ENCODE data around the gene RGS3. TPM values are rescaled to one million over a fixed set of nuclear protein-coding genes. Genes with fewer than 3 reads are reported as not detected.
"Not testable (repeated sequence)": the region's sequence is repeated elsewhere in the genome, so short reads cannot be mapped to it uniquely, and the experiment has no call there.

Gene RGS3
- polyA plus RNA-seq, 3 donors from 2014 or later, result 76.9 to 230 (median 90.7) TPM

GRCh38 chr9:113484258-113484730, 20.8 kb downstream of the RGS3 start:
- peaks cover 0 to 3% (median 3%) of the 10 kb centered on the region in 3 donors for H3K27me3 Mint-ChIP-seq (ENCODE audit: low read depth in 3 of 3)
- peaks cover 13 to 16% of the 10 kb centered on the region in 2 donors for H3K4me1 Mint-ChIP-seq
- DNase-seq, result no peak
- no peak overlapping the region for H3K27ac Mint-ChIP-seq
- H3K9me3 Mint-ChIP-seq, result peaks cover 0 to 2% (median 0%) of the 10 kb centered on the region in 6 donors
- H3K36me3 Mint-ChIP-seq, result no peaks in the 10 kb centered on the region
- no peak overlapping the region for H3K4me3 Mint-ChIP-seq

GRCh38 chr9:113485761-113486115, 22.2 kb downstream of the RGS3 start:
- Mint-ChIP-seq H3K9me3 (no peaks in the 10 kb centered on the region), H3K27ac (no peak overlapping the region), H3K4me3 (no peak overlapping the region), H3K36me3 (no peaks in the 10 kb centered on the region), H3K4me1 (peaks cover 5 to 6% of the 10 kb centered on the region in 2 donors), H3K27me3 (ENCODE audit: low read depth in 3 of 3) (peaks cover 0 to 4% (median 3%) of the 10 kb centered on the region in 3 donors)
- DNase-seq, result no peak

GRCh38 chr9:113486327-113486726, 22.8 kb downstream of the RGS3 start:
- Mint-ChIP-seq H3K4me1 (no peaks in the 10 kb centered on the region), H3K27ac (no peak overlapping the region), H3K9me3 (no peaks in the 10 kb centered on the region), H3K4me3 (no peak overlapping the region), H3K36me3 (no peaks in the 10 kb centered on the region), H3K27me3 (ENCODE audit: low read depth in 3 of 3) (peaks cover 0 to 4% (median 3%) of the 10 kb centered on the region in 3 donors)
- no peak for DNase-seq

- H3K36me3 Mint-ChIP-seq, result no peaks in the 10 kb centered on the region
- peak overlapping the region in 1 of 6 donors; percentile 69 for H3K27ac Mint-ChIP-seq
- H3K4me1 Mint-ChIP-seq, result peaks cover 0 to 5% of the 10 kb centered on the region in 2 donors
- peaks cover 0 to 4% (median 4%) of the 10 kb centered on the region in 3 donors for H3K27me3 Mint-ChIP-seq (ENCODE audit: low read depth in 3 of 3)
- no peak for DNase-seq
- H3K9me3 Mint-ChIP-seq, result no peaks in the 10 kb centered on the region
- no peak overlapping the region for H3K4me3 Mint-ChIP-seq
Measured at GRCh38 chr9:113488071-113488470, 24.5 kb downstream of the RGS3 start.

- peaks cover 0 to 6% of the 10 kb centered on the region in 2 donors for H3K4me1 Mint-ChIP-seq
- no peak overlapping the region for H3K27ac Mint-ChIP-seq
- no peak for DNase-seq
- peaks cover 0 to 4% (median 4%) of the 10 kb centered on the region in 3 donors for H3K27me3 Mint-ChIP-seq (ENCODE audit: low read depth in 3 of 3)
- no peaks in the 10 kb centered on the region for H3K36me3 Mint-ChIP-seq
- H3K4me3 Mint-ChIP-seq, result no peak overlapping the region
- H3K9me3 Mint-ChIP-seq, result no peaks in the 10 kb centered on the region
Measured at GRCh38 chr9:113488490-113488889, 25.0 kb downstream of the RGS3 start.

- H3K4me3 Mint-ChIP-seq; H3K9me3 Mint-ChIP-seq; H3K27me3 Mint-ChIP-seq (ENCODE audit: low read depth in 3 of 3); H3K36me3 Mint-ChIP-seq; DNase-seq; H3K27ac Mint-ChIP-seq: not testable (repeated sequence)
- H3K4me1 Mint-ChIP-seq, result peaks cover 3 to 15% of the 10 kb centered on the region in 2 donors
Measured at GRCh38 chr9:113491147-113491546, 27.6 kb downstream of the RGS3 start.

GRCh38 chr9:113492343-113493202, 29.0 kb downstream of the RGS3 start:
- no peak for DNase-seq
- Mint-ChIP-seq H3K36me3 (no peaks in the 10 kb centered on the region), H3K9me3 (no peaks in the 10 kb centered on the region), H3K4me1 (peaks cover 3 to 15% of the 10 kb centered on the region in 2 donors), H3K27ac (peak overlapping the region in 1 of 6 donors; percentile 58), H3K4me3 (no peak overlapping the region), H3K27me3 (ENCODE audit: low read depth in 3 of 3) (peaks cover 0 to 3% (median 3%) of the 10 kb centered on the region in 3 donors)

GRCh38 chr9:113493203-113493520, 29.6 kb downstream of the RGS3 start:
- peaks cover 3 to 15% of the 10 kb centered on the region in 2 donors for H3K4me1 Mint-ChIP-seq
- H3K36me3 Mint-ChIP-seq, result no peaks in the 10 kb centered on the region
- H3K27ac Mint-ChIP-seq, result no peak overlapping the region
- no peak overlapping the region for H3K4me3 Mint-ChIP-seq
- DNase-seq, result no peak
- peaks cover 0 to 3% (median 3%) of the 10 kb centered on the region in 3 donors for H3K27me3 Mint-ChIP-seq (ENCODE audit: low read depth in 3 of 3)
- H3K9me3 Mint-ChIP-seq, result no peaks in the 10 kb centered on the region

GRCh38 chr9:113495526-113495925, 32.0 kb downstream of the RGS3 start:
- Mint-ChIP-seq H3K4me3 (no peak overlapping the region), H3K36me3 (no peaks in the 10 kb centered on the region), H3K27me3 (ENCODE audit: low read depth in 3 of 3) (peaks cover 0 to 3% (median 0%) of the 10 kb centered on the region in 3 donors), H3K27ac (no peak overlapping the region), H3K9me3 (no peaks in the 10 kb centered on the region), H3K4me1 (peaks cover 8 to 26% of the 10 kb centered on the region in 2 donors)
- DNase-seq, result no peak

GRCh38 chr9:113497051-113497450, 33.5 kb downstream of the RGS3 start:
- DNase-seq, result no peak
- H3K27ac Mint-ChIP-seq, result no peak overlapping the region
- no peaks in the 10 kb centered on the region for H3K36me3 Mint-ChIP-seq
- H3K4me3 Mint-ChIP-seq, result no peak overlapping the region
- peaks cover 0 to 5% (median 2%) of the 10 kb centered on the region in 3 donors for H3K27me3 Mint-ChIP-seq (ENCODE audit: low read depth in 3 of 3)
- peaks cover 8 to 31% of the 10 kb centered on the region in 2 donors for H3K4me1 Mint-ChIP-seq
- H3K9me3 Mint-ChIP-seq, result no peaks in the 10 kb centered on the region

- H3K4me1 Mint-ChIP-seq, result peaks cover 13 to 35% of the 10 kb centered on the region in 2 donors
- H3K36me3 Mint-ChIP-seq, result no peaks in the 10 kb centered on the region
- no peaks in the 10 kb centered on the region for H3K9me3 Mint-ChIP-seq
- DNase-seq, result no peak
- H3K27ac Mint-ChIP-seq, result no peak overlapping the region
- H3K4me3 Mint-ChIP-seq, result no peak overlapping the region
- peaks cover 0 to 4% (median 2%) of the 10 kb centered on the region in 3 donors for H3K27me3 Mint-ChIP-seq (ENCODE audit: low read depth in 3 of 3)
Measured at GRCh38 chr9:113499153-113499875, 35.8 kb downstream of the RGS3 start.

GRCh38 chr9:113499876-113500497, 36.5 kb downstream of the RGS3 start:
- Mint-ChIP-seq H3K36me3 (no peaks in the 10 kb centered on the region), H3K9me3 (no peaks in the 10 kb centered on the region), H3K4me1 (peaks cover 12 to 36% of the 10 kb centered on the region in 2 donors), H3K27ac (no peak overlapping the region), H3K4me3 (peak overlapping the region in 1 of 5 donors; percentile 43), H3K27me3 (ENCODE audit: low read depth in 3 of 3) (peaks cover 0 to 4% (median 2%) of the 10 kb centered on the region in 3 donors)
- no peak for DNase-seq

- no peak for DNase-seq
- H3K36me3 Mint-ChIP-seq, result no peaks in the 10 kb centered on the region
- H3K4me1 Mint-ChIP-seq, result peaks cover 12 to 29% of the 10 kb centered on the region in 2 donors
- H3K27ac Mint-ChIP-seq, result no peak overlapping the region
- no peak overlapping the region for H3K4me3 Mint-ChIP-seq
- no peaks in the 10 kb centered on the region for H3K9me3 Mint-ChIP-seq
- H3K27me3 Mint-ChIP-seq (ENCODE audit: low read depth in 3 of 3), result peaks cover 0 to 2% (median 2%) of the 10 kb centered on the region in 3 donors
Measured at GRCh38 chr9:113501129-113501686, 37.7 kb downstream of the RGS3 start.

Data from immature natural killer cell (primary cell).